IPS-NIHi11 (cell line): ENCODE measurements around the gene PITPNC1.
"Not testable (repeated sequence)": the region's sequence is repeated elsewhere in the genome, so short reads cannot be mapped to it uniquely, and the experiment has no call there.

Experiments
- DNase-seq: peaks from one replicate; pipeline ENCODE4 v3.0.0; 2012; ENCODE audit warnings: mixed read lengths, low spot score

Gene PITPNC1

DNA sequence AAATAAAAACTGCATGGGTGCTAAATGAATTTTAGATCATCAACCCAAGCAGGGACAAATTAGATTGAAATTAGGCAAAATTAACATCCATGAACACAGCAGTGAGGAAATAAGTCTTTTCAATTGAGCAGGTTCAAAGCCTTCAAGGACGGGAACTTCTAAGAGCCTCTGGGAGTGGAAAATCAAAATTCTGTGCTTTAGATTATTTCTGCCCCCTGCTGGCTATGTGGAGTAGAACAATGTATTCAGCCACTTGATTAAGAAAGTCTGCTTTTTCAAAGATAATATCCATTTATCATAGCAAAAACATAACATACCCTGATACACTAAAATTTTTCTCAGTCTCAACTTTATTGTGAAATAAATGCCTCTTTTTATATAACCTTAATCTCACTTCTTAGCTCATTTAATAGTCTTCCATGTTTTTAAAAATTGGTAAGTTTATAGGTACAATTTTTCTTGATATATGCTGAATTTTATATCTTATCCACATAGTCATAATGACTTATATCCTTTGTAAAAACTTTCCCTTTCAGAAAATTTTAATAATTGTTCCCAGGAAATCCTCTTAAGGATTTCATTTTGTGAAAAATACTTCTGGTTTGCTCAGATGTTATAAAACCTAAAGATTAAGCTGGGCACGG, 312.6 kb downstream of the PITPNC1 start:
- DNase-seq = peak; percentile 65

DNA sequence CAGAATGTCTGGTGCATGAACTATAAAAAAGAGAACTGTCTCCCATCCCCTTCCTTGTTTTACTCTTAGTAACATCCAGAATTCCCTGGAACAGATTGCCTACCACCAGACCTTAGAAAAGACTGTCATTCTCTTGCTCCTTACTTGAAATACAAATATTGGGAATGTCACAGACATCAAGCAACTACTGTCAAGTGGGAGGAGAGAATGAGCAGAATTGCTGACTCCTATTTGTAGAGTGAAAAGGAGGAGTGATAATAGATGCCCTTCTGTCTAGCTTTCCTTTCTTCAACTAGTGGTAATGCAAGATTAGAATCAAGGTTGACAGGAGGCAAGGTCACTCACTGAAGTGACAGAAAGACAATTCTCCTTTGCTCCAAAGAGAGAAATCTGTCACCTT, 316.7 kb downstream of the PITPNC1 start:
- DNase-seq = no peak

DNA sequence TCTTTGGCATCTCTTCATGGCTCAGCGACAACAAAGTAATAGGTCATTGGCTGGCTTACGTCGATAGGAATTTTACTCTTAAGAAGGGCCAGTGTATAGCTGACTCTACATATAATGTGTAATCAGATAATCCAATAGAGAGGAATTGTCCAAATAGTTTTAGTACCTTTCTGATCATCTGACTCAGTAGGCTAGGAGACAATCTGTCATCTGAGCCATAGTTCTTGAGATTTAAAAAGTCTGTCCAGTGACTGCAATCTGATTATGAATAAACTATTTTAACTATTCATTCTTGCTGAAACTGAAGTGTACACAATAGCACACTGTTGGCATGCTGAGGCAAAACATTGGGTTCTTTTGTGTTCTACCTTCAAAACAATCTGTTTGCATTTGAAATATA, 319.3 kb downstream of the PITPNC1 start:
- no peak for DNase-seq

DNA sequence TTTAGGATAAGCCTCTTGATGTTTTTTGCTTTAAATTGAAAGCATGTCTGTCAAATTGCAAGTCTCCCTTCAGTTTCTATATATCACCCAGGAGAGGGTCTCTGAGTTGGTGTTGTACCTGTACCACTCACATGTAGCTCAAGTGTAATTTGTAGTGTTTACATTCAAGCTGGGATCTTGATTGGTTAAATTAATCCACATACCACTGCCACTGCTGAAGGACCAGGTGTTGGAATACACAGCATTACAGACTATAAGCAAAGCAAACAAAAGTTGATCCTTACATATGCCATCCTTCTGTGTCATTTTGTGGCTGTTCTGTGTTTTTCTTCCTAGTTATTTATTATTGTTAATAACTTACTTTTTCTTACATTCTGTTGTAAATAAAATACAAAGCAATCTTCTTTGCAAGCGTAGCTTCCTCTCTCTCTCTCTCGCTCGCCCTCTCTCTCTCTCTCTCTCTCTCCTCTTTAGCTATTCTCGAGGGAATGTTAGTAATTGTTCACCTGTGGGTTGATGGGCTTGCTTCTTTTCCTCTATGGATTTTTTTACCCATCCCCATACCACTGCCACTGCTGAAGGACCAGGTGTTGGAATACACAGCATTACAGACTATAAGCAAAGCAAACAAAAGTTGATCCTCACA, 319.9 kb downstream of the PITPNC1 start:
- no peak for DNase-seq

DNA sequence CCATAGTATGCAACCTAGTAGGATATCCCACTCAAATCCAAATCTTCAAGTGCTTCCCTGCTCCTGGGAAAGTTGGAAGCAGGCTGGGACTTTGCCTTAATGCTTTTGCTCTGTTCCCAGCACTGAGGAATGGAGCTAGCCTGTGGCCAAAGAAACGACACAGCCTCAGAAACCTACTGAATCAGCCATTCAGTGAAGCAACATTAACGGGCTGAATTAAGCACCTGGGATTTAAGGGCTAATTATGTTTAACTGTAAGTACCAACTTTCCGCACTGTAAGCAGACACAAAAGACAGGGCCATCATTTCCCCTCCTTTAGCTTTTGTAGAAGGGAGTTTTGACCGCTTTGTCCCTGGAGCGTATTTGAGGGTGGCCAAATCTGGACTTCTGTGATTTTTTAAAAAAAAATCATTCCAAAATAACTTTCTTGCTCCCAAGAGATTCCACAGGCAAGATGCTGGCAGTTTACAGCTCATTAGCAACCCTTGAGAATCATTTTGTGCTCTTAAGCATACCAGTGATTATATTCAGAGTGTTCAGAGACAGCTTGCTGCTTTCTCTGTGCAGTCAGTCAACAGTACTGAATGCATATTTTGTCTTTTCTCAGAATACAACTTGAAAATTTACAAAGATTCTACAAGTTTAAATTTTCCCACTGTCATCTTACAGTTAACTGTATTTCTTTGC, 323.1 kb downstream of the PITPNC1 start:
- DNase-seq = no peak

DNA sequence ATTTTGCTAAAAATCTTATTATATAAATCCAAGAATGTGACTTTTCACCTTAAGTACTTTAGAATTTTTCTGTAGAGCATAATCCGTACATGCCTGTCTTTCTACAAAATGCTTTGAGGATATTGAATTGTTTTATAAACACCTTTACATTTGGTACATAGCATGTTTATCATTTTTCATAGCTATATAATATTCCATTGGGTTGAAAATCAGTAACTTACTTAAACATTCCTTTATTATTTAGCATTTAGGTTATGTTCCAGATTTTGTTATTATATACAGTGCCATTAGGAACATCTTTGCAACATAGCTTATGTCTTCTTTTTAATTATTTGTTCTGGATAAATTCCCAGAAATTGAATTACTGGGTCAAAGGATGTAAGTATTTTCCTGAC, 323.6 kb downstream of the PITPNC1 start:
- DNase-seq = no peak

DNA sequence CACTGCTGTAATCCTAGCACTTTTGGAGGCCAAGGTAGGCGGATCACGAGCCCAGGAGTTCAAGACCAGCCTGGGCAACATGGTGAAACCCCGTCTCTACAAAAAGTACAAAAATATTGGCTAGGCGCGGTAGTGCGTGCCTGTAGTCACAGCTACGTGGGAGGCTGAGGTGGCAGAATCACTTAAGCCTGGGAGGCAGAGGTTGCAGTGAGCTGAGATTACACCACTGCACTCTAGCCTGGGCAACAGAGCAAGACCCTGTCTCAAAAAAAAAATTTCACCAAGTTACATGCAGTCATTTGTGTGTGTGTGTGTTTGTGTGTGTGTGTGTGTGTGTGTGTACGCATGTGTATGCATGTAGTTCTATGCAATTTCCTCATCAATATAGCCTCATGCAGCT, 325.8 kb downstream of the PITPNC1 start:
- not testable (repeated sequence) for DNase-seq

DNA sequence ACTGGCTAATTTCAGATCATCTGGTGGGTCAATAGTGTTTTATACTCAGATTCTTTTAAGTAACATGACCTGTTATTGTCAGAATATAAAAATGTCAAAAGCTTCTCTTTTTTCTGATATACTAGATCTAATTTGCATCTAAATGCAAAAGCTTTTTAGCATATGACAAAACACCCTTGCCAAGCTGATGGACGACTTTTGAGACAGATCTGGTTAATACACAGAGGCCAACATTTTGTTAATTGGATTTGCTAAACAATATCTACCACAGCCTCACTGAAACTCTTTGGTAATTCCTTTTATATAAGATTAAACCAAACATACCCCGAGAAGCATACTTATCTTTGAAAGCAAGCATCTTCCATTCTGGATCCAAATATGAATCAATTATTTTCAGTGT, 330.4 kb downstream of the PITPNC1 start:
- no peak for DNase-seq

DNA sequence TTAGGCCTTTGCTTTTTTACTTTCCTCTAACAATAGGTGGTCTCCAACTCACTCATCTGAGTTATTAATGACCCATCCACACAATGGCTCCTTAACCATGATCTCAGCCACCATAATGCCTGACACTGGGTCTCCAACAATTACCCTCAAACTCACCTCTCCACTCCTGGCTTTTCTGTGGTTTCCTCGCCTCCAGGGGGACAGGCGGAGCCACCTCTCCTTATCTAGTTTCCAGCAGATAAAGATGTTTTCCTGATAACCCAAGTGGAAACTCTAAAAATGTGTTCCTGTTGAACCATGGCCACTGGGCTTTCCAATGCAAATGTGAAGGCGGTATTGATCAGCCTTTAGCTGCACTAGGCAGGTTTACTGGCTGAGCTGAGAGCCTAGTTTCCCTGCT, 331.3 kb downstream of the PITPNC1 start:
- no peak for DNase-seq

DNA sequence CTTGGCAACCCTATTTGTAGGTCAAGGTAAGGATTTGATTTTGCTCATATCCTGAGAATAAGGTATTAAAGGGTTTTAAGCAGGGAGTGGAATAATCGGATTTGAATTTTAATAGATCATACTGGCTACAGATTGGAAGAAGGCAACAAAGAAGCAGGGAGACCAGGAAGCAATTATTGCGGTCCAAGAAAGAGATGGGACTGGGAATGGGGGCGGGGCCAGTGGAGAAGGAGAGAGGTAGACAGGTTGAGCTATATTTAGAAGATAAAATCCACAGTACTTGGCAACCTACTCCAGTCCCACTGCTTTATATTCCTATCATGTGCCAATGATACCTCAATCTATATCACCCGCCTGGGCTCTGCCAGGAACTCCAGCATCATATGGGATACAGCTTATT, 334.8 kb downstream of the PITPNC1 start:
- no peak for DNase-seq

DNA sequence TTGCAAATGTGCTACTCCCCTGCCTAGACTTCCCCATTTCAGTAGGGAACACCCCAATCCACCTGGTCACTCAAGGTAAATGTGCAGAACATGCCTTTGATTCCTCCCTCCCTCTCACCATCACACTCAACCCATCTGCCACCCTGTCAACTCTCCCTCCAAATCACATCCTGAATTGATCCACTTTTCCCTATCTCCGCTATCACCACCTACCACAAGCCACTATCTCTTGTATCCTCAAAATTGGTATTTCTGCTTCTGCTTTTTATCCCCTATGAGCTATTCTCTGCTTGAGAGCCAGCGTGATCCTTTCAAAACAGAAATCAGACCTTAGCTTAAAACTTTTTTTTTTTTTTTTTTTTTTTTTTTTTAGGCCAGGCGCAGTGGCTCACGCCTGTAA, 335.3 kb downstream of the PITPNC1 start:
- no peak for DNase-seq

DNA sequence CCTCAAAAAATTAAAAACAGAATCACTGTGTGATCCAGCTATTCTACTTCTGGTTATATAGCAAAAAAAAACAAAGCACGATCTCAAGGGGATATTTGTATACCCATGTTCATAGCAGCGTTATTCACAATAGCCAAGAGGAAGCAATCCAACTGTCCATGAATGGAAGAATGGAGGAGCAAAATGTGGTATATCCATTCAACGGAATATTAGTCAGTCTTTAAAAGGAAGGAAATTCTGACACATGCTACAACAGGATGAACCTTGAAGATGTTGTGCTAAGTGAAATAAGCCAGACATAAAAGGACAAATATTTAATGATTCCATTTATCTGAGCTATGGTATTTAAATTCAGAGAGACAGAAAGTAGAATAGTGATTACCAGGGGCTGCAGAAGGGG, 336.1 kb downstream of the PITPNC1 start:
- DNase-seq = no peak

DNA sequence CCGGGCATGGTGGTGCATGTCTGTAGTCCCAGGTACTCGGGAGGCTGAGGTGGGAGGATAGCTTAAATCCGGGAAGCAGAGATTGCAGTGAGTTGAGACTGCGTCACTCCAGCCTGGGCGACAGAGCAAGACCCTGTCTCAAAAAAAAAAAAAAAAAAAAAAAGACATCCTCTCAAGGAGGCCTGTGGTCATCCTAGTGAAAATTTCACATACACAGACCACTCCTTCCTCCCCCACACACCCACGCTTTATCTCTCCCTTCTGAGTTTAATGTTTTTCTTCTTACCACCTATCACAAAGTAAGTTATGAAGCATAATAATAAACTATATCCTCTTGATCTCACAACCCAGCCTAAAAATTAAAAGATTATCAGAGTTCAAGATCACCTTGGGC, 339.3 kb downstream of the PITPNC1 start:
- no peak for DNase-seq

DNA sequence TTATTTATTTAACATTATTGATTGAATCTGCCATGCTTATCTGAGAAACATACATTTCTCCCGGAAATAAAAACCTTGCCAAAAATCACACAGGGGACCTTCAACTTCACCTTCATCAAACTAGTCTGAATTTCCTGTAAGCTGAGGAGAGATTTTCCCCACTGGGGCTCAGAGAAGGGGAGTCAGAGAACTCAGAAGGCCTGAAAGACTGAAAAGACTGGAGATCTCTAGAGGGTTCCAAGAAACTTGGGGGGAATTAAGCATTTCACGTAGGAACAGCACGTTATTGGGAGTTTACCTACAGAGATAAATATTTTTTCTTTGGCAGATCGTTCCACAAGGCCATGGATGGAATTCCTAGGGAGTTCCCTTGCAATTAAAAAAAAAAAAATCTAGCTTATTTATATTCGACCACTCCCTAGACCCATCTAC, 340.1 kb downstream of the PITPNC1 start:
- DNase-seq = no peak

DNA sequence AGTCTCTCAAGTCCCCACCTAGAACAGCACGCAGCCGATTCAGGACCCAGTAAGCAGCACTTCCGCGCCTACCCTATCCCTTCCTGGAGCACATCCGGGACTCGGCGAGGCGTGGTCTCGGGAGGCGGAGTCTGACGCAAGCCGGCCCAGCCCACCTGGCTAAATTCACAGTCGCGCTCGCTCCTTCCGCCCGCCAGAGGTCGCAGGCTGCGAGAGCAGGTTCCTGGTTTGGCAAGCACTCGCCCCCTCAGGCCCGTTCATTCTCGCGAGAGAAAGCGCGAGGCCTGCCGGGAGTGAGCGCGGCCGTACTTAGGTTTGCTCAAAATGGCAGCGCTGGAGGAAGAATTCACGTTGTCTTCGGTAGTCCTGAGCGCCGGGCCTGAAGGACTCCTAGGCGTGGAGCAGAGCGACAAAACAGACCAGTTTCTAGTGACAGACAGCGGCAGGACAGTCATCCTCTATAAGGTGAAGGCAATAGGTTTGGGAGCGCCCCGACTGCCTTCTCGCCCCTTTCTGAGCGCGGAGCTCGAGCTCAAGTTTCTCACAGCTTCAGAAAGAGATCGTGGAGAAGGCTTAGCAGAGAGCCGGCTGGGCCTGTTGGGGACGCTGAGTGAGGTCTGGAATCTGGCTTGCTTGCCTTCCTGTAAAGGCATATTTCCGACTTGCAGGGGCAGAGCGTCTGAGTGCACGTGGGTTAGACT, 340.7 kb downstream of the PITPNC1 start, which contains the start of gene NOL11:
NOL11 (plus strand) TSS at position 313 of the 701 bp plus-strand sequence; CDS start at position 325, 12 bp downstream.
- peak; percentile 97 for DNase-seq

DNA sequence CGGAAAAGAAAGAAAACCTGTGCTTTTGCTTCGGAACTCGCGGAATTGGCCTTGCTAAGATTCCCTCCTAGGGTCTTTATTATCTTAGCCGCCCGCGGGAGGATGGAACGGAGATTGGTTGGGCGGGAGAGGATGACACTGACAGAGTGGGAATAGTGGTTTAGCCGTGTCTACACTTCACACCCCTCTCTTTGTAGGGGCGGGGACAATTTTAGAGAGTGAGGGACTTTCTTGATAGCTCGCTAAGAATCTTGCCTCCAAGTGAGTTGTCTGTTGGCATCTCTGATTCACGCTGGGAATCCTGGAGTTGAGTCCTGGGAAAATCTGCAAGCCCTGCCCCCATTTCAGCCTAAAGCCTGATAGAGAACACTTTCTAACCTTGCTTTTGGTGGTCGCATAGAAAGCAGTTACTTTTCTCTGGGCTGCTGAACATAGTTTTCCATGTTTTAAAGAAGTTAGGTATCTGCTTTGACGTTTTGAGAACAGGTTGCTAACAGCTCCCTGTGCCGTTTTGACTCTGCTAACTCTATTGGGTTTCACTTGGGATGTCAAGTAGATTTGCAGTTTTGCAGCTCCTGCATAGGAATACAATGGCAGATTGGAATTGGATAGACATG, 341.4 kb downstream of the PITPNC1 start:
- DNase-seq = no peak

DNA sequence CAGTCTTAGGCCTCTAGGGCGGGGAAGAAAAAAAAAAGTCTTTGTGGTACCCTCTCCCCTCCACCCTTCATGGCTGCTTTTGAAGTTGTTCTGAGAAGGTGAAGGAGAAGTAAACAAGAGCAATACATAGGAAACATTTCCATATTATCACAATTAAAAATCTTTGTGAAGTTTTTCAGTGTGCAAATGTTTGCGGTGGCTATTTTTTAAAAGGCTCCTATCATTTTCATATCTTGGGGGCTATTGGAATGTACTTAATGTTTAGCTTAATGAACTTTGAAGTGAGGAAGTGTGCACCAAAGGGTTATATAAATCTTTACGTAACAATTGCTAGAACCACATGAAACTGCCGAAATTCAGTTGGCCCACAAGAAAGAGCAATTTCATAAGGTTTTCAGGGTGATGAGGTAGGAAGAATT, 348.3 kb downstream of the PITPNC1 start:
- DNase-seq = no peak

DNA sequence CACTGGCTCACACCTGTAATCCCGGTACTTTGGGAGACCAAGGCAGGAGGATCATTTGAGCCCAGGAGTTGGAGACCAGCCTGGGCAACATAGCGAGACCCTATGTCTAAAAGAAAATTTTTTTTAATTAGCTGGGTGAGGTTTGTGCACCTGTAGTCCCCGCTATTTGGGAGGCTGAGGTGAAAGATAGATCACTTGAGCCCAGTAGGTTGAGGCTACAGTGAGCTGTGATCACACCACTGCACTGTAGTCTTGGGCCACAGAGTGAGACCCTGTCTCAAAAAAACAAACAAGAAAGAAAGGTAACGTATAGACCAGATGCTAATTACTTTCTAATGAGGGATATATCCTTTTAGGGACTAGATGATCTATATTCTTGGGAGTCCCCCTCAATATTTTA, 348.7 kb downstream of the PITPNC1 start:
- DNase-seq = no peak

DNA sequence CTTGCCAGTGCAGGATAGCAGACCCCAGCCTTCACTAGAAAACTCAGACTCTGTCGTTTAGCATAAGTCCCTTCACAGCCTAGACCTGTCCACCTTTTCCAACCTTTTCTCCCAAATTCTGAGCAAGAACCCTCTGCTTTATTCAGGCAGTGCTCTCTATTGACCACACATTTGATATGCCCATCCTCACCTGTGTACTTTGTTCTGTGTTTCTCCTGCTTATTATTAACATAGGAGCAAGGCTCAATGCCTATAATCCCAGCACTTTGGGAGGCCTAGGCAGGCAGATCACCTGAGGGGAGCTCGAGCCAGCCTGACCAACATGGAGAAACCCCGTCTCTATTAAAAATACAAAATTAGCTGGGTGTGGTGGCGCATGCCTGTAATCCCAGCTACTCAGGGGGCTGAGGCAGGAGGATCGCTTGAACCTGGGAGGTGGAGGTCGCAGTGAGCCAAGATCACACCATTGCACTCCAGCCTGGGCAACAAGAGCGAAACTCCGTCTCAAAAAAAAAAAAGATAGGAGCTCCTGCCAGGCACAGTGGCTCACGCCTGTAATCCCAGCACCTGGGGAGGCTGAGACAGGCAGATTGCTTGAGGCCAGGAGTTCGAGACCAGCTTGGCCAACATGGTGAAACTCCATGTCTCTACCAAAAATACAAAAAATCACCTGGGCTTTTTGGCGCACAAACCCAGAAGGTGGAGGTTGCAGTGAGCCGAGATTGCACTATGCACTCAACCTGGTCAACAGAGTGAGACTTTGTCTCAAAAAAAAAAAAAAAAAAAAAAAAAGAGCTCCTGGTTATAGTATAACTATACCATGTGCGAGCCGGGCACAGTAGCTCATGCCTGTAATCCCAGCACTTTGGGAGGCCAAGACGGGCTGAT, 350.3 kb downstream of the PITPNC1 start:
- not testable (repeated sequence) for DNase-seq

DNA sequence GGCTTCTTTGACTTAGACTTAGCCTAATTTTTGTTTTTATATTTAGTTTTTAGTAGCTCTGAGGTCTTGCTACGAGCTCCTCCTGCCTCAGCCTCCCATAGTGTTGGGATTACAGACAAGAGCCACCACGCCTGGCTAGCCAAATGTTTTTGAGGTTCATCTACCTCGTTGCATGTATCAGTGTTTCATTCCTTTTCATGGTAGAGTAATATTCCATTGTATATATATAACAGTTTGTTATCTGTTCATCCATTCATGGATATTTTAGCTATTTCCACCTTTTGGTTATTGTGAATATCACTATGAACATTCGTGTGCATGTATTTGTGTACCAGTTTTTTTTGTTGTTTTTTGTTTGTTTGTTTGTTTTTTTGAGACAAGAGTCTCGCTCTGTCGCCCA, 352.8 kb downstream of the PITPNC1 start:
- no peak for DNase-seq

DNA sequence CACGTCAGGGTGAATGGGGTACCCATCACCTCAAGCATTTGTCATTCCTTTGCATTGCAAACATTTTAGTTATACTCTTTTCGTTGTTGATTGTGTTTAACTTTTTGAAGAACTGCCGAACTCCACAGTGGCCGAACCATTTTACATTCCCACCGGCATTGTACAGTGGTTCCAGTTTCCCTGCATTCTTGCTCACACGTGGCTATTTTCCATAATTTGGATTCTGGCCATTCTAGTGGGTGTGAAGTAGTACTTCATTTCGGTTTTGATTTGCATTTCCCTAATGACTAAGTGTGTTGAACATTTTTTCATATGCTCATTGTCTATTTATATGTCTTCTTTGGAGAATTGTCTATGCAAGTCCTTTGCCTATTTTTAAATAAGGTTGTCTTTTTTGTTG, 353.6 kb downstream of the PITPNC1 start:
- no peak for DNase-seq
